VCaP (cell line): ENCODE data around the gene SRP14.
"Not testable (repeated sequence)": the region's sequence is repeated elsewhere in the genome, so short reads cannot be mapped to it uniquely, and the experiment has no call there.

Experiments used
- H3K27ac ChIP-seq: fragments of 450-650 bp; 2 replicates; pipeline ENCODE4 v1.5.1; 2017
- TF ChIP-seq, protein P1 (sequence below): fragments of 450-650 bp; conservative IDR thresholded peaks from 2 replicates; pipeline ENCODE4 v1.5.1; 2017; ENCODE audit warnings: mild to moderate bottlenecking, moderate library complexity

The SRP14 gene

DNA sequence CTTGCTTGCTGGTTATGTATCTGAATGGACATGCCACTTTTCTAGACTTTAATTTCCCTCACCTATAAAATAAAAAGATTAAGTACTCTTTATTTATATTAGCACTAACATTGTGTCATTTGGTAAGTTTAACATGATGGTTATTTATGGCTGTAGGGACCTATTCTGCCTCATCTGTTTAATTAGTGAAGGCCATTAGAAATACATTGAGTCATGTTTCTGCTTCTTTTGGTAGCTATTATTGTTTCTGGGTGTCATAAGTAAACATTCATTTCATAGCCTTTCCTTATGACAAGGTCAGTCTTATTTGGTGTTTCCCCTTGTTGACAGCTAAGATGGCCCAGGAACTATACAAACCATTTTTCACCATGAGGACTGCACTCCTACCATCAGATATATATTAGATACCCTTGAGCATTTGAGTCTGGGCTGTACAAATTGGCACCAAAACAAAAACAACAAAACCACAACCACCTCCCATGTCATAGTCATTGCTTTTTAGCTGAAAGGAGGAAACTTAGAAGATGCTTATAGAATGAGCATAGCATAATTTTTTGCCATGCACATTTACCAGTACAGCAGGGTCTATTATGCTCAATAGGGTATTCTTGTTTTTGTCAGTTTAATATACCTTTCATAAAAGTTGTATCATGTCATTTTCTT lies 39.3 kb downstream of the SRP14 start:
- no peak overlapping the region for H3K27ac ChIP-seq
- TF ChIP-seq, protein P1, sequence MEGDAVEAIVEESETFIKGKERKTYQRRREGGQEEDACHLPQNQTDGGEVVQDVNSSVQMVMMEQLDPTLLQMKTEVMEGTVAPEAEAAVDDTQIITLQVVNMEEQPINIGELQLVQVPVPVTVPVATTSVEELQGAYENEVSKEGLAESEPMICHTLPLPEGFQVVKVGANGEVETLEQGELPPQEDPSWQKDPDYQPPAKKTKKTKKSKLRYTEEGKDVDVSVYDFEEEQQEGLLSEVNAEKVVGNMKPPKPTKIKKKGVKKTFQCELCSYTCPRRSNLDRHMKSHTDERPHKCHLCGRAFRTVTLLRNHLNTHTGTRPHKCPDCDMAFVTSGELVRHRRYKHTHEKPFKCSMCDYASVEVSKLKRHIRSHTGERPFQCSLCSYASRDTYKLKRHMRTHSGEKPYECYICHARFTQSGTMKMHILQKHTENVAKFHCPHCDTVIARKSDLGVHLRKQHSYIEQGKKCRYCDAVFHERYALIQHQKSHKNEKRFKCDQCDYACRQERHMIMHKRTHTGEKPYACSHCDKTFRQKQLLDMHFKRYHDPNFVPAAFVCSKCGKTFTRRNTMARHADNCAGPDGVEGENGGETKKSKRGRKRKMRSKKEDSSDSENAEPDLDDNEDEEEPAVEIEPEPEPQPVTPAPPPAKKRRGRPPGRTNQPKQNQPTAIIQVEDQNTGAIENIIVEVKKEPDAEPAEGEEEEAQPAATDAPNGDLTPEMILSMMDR, result no peak

DNA sequence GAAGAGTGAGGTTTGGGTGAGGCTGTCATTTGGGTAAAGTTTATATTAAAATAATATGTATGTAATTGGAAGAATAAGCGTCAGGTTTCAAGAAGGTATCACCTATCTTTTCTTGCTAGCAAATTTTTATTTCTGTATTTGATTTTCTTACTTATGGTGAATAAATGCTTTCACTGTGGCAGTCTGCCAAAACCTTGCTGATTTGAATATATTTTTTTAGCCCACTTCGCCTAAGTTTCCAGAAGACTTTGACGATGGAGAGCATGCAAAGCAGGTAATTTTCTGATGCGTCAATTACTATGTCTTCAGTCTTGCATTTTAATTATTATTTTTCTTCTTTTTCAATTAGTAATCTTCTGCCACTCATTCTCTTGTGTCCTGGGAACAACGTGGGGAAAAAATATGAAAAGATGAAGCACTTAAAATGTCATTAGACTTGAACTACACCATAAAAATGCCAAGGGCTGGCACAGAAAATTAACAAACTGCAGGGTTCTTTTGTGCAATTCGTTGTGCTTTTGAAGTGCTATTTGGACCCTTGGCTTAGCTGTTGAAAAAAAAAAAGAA lies 40.4 kb downstream of the SRP14 start:
- no peak overlapping the region for H3K27ac ChIP-seq
- TF ChIP-seq, protein P1, result no peak

DNA sequence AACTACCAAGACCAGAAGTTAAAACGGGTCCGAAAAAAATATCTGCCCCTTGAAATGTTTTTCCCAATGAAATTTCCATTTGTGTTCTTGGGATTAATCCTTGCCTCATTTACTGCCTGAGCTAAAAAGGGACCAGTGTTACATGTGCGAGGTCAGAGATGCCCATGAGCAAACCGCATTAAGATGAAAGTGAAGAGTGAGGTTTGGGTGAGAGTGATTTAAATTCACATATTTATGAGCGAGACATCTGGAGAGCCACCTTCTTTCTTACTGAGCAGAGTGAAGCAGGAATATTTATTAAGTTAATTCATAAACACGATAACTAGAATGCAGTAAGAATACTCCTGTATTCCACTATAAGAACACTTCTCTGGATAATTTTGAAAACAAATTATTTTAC lies 41.3 kb downstream of the SRP14 start:
- TF ChIP-seq, protein P1, result no peak
- H3K27ac ChIP-seq, result no peak overlapping the region

DNA sequence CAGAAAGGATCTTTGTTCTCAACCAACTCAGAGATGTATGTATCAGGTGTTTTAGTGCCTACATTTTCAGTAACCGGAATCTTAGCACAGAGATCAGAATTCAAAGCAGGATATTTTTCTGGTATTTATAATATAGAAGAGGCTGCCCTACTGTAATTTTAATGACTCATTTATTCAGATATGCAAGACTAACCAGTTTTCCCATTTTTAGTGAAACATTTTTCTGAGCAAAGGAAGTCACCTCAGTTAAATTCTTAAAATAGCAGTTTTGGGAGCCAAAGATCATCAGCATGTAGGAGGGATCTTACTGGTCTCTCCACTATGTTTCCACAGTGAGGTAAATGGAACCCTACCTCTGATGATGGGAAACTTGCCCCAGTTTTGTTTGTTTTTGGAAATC lies 42.0 kb downstream of the SRP14 start:
- TF ChIP-seq, protein P1, result no peak
- no peak overlapping the region for H3K27ac ChIP-seq

DNA sequence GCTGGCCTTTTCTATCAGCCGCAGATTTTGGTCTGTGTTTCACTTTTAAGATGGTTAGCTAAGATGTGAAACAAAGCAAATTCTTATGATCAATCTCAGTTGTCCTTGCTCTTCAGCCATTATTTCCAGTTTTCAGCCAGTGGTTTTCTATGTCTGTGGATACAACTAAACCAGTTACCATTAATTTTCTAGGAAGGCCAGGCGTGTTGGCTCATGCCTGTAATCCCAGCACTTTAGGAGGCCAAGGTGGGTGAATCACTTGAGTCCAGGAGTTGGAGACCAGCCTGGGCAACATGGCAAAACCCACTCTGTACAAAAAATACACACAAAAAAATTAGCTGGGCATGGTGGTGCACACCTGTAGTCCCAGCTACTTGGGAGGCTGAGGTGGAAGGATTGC lies 42.8 kb downstream of the SRP14 start:
- not testable (repeated sequence) for H3K27ac ChIP-seq

DNA sequence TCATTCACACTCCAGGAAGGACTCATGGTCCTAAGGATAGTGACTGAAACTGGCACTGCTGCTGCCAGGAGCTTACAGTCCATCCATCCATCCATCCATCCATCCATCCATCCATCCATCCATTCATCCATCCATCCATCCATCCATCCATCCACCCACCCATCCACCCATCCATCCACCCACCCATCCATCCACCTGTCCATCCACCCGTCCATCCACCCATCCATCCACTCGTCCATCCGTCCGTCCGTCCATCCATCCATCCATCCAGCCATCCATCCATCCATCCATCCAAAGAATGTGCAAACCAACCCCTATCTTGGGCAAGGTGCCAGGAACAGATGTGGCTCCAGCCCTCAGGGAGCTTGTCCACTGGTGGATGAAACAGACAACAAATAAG lies 46.0 kb downstream of the SRP14 start:
- not testable (repeated sequence) for H3K27ac ChIP-seq

DNA sequence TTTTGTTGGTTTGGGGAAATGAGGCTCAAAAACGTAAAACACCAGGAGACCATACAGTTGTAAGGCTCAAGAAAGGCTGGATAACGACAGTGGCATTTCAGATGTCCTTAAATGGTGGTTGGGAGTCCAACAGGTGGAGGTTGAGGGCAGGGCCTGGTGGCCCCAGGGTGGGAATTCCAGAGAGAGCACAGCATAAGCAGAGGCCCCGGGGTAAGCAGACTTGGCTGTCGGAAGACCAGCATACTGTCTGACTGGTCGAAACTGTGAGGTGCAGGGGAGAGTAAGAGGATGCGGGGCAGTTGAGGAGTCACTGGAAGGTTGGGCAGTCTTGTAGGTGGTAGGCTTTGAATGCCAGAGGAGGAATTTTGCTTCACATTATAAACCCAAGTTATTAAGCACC lies 48.3 kb downstream of the SRP14 start:
- TF ChIP-seq, protein P1, result no peak
- no peak overlapping the region for H3K27ac ChIP-seq

DNA sequence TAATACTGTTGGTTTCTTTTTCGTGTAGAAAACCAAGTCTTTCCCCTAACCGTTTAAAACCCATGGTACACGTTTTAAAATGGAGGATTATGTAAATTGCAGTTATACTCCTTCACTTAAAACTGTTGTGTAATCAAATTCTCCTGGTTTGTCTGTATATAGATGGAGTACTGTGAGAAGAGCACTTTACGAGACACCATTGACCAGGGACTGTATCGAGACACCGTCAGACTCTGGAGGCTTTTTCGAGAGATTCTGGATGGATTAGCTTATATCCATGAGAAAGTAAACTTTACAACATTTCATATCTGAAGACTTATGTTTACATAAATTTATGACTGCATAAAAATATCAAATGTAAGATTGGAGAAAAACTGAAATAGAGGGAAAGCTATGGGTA lies 51.2 kb downstream of the SRP14 start:
- peak overlapping the region; percentile 49 for H3K27ac ChIP-seq
- TF ChIP-seq, protein P1, result no peak
